ELR (cell line): Measurements from ENCODE around the gene WDR19.
"Not testable (repeated sequence)": the region's sequence is repeated elsewhere in the genome, so short reads cannot be mapped to it uniquely, and the experiment has no call there.

ENCODE experiments used
- DNase-seq: peaks from one replicate; pipeline ENCODE4 v3.0.0-alpha.2; 2015; ENCODE audit warnings: low read depth

Gene WDR19

GRCh38 chr4:39181905-39182638 is at the start of gene WDR19:
Gene WDR19, plus strand, starts transcription at chr4:39182529. Its CDS starts 29 bp downstream, at chr4:39182558.
- DNase-seq: peak; percentile 99

GRCh38 chr4:39133623-39134022 is 48.7 kb upstream of the WDR19 start:
- no peak for DNase-seq

- DNase-seq: no peak
These were observed 47.5 kb upstream of the WDR19 start for GRCh38 chr4:39134683-39135306.

- not testable (repeated sequence) for DNase-seq
These were observed 44.1 kb upstream of the WDR19 start for GRCh38 chr4:39138227-39138626.

GRCh38 chr4:39146211-39146610 is 36.1 kb upstream of the WDR19 start:
- no peak for DNase-seq

- DNase-seq: no peak
These were observed 28.3 kb upstream of the WDR19 start for GRCh38 chr4:39154009-39154408.

- DNase-seq: no peak
These were observed 24.8 kb upstream of the WDR19 start for GRCh38 chr4:39157520-39157919.

- DNase-seq: no peak
These were observed 16.2 kb upstream of the WDR19 start for GRCh38 chr4:39166177-39166576.

- DNase-seq: no peak
These were observed 15.7 kb upstream of the WDR19 start for GRCh38 chr4:39166669-39167068.

GRCh38 chr4:39169426-39169825 is 12.9 kb upstream of the WDR19 start:
- peak; percentile 29 for DNase-seq

- no peak for DNase-seq
These were observed 12.0 kb upstream of the WDR19 start for GRCh38 chr4:39170301-39170700.

- peak; percentile 7 for DNase-seq
These were observed 3.6 kb upstream of the WDR19 start for GRCh38 chr4:39178706-39179105.

- no peak for DNase-seq
These were observed 2.6 kb upstream of the WDR19 start for GRCh38 chr4:39179681-39180080.

- DNase-seq: not testable (repeated sequence)
These were observed 1.7 kb upstream of the WDR19 start for GRCh38 chr4:39180629-39181028.

- DNase-seq: no peak
These were observed 817 bp upstream of the WDR19 start for GRCh38 chr4:39181520-39181904.

GRCh38 chr4:39201963-39202362 is 19.6 kb downstream of the WDR19 start:
- no peak for DNase-seq

- no peak for DNase-seq
These were observed 22.2 kb downstream of the WDR19 start for GRCh38 chr4:39204543-39204942.

GRCh38 chr4:39205000-39205399 is 22.7 kb downstream of the WDR19 start:
- DNase-seq: no peak

- no peak for DNase-seq
These were observed 23.1 kb downstream of the WDR19 start for GRCh38 chr4:39205476-39205875.

GRCh38 chr4:39227906-39228305 is 45.6 kb downstream of the WDR19 start:
- no peak for DNase-seq

- DNase-seq: no peak
These were observed 46.0 kb downstream of the WDR19 start for GRCh38 chr4:39228377-39228776.

GRCh38 chr4:39230462-39230861 is 48.1 kb downstream of the WDR19 start:
- no peak for DNase-seq

- DNase-seq: no peak
These were observed 49.3 kb downstream of the WDR19 start for GRCh38 chr4:39231660-39232059.

GRCh38 chr4:39232100-39232499 is 49.8 kb downstream of the WDR19 start:
- DNase-seq: no peak
